WTC11 (cell line): ENCODE results near the gene KIF6. TPM values are rescaled to one million over a fixed set of nuclear protein-coding genes. Genes with fewer than 3 reads are reported as not detected.

Source experiments
- ATAC-seq: fragments of 200-7000 bp; cut with Tn5 transposase; 2 replicates; pipeline ENCODE4 v1.10.0; 2021; ENCODE audit warnings: mild to moderate bottlenecking, moderate library complexity
- CTCF ChIA-PET: fragments of 300-600 bp; sonication (Branson Sonifier 250); formaldehyde crosslinking; loops from one replicate; lab custom pipeline; 2021; ENCODE audit warnings: antibody characterized with exemption; lab: Charles Lee
- POLR2A ChIA-PET: fragments of 350-600 bp; sonication (Branson Sonifier 250); formaldehyde crosslinking; loops from one replicate; lab custom pipeline; 2021; ENCODE audit warnings: antibody characterized with exemption; lab: Charles Lee
- DNase-seq: peaks from one replicate; pipeline ENCODE4 v3.0.0; 2021; ENCODE audit warnings: low spot score
- H3K27ac Mint-ChIP-seq: 2 replicates; pipeline ENCODE4 v1.8.0; 2021; ENCODE audit warnings: mixed read lengths
- H3K27me3 Mint-ChIP-seq: 2 replicates; pipeline ENCODE4 v1.8.0; 2021; ENCODE audit warnings: low read depth, mild to moderate bottlenecking, moderate library complexity, mixed read lengths
- H3K36me3 Mint-ChIP-seq: 2 replicates; pipeline ENCODE4 v1.8.0; 2021; ENCODE audit warnings: mixed read lengths
- H3K4me1 Mint-ChIP-seq: 2 replicates; pipeline ENCODE4 v1.8.0; 2022; ENCODE audit warnings: mixed read lengths
- H3K4me3 Mint-ChIP-seq: 2 replicates; pipeline ENCODE4 v1.8.0; 2021; ENCODE audit warnings: mild to moderate bottlenecking, moderate library complexity, mixed read lengths
- H3K9me3 Mint-ChIP-seq: 2 replicates; pipeline ENCODE4 v1.8.0; 2021; ENCODE audit warnings: mixed read lengths
- ETV6 ChIP-seq: sonication (generic); formaldehyde crosslinking; IDR thresholded peaks from 2 replicates; pipeline ENCODE4 v1.8.1; 2022; ENCODE audit warnings: mild to moderate bottlenecking, missing genetic modification reagents
- GABPB1 ChIP-seq: sonication (generic); formaldehyde crosslinking; IDR thresholded peaks from 2 replicates; pipeline ENCODE4 v1.8.1; 2023; ENCODE audit warnings: mild to moderate bottlenecking, missing genetic modification reagents
- GRHL2 ChIP-seq: fragments of 250-450 bp; sonication (Bioruptor Pico); IDR thresholded peaks from 2 replicates; pipeline ENCODE4 v1.8.0; 2022; ENCODE audit warnings: mild to moderate bottlenecking, moderate library complexity; ENCODE audit not compliant: insufficient replicate concordance, severe bottlenecking
- NR2C2 ChIP-seq: sonication (generic); formaldehyde crosslinking; IDR thresholded peaks from 2 replicates; pipeline ENCODE4 v1.8.0; 2022; ENCODE audit warnings: mild to moderate bottlenecking, missing genetic modification reagents
- TCF7 ChIP-seq: sonication (generic); formaldehyde crosslinking; IDR thresholded peaks from 2 replicates; pipeline ENCODE4 v1.8.0; 2022; ENCODE audit warnings: mild to moderate bottlenecking, low read depth, missing genetic modification reagents, moderate library complexity
- ZNF121 ChIP-seq: sonication (generic); formaldehyde crosslinking; IDR thresholded peaks from 2 replicates; pipeline ENCODE4 v1.8.0; 2023; ENCODE audit warnings: missing genetic modification reagents
- ZNF423 ChIP-seq: fragments of 250-450 bp; sonication (Bioruptor Pico); IDR thresholded peaks from 2 replicates; pipeline ENCODE4 v2.1.2; 2022; ENCODE audit warnings: mild to moderate bottlenecking, moderate library complexity
- ZNF671 ChIP-seq: fragments of 250-450 bp; sonication (Bioruptor Pico); IDR thresholded peaks from 2 replicates; pipeline ENCODE4 v1.8.0; 2021; ENCODE audit warnings: mild to moderate bottlenecking
- total RNA-seq: library from RNA; stranded (reverse); gene quantifications from 3 replicates; pipeline ENCODE4 v1.2.3, GENCODE V29; 2021
- TF ChIP-seq, protein P1 (sequence below): fragments of 250-450 bp; sonication (Bioruptor Pico); IDR thresholded peaks from 2 replicates; pipeline ENCODE4 v2.1.2; 2022; ENCODE audit warnings: mild to moderate bottlenecking, moderate library complexity
- TF ChIP-seq, protein P2 (sequence below): fragments of 250-450 bp; sonication (Bioruptor Pico); IDR thresholded peaks from 2 replicates; pipeline ENCODE4 v1.9.0; 2021; ENCODE audit warnings: mild to moderate bottlenecking, borderline replicate concordance
- TF ChIP-seq, protein P3 (sequence below): sonication (generic); formaldehyde crosslinking; IDR thresholded peaks from 2 replicates; pipeline ENCODE4 v1.8.1; 2023; ENCODE audit warnings: mild to moderate bottlenecking, missing genetic modification reagents
- TF ChIP-seq, protein P4 (sequence below): sonication (generic); formaldehyde crosslinking; conservative IDR thresholded peaks from 2 replicates; pipeline ENCODE4 v1.8.1; 2023; ENCODE audit warnings: mild to moderate bottlenecking, low read depth, missing genetic modification reagents, moderate library complexity
- TF ChIP-seq, protein P5 (sequence below): sonication (generic); formaldehyde crosslinking; IDR thresholded peaks from 2 replicates; pipeline ENCODE4 v1.8.1; 2023; ENCODE audit warnings: mild to moderate bottlenecking, missing genetic modification reagents, moderate library complexity
- TF ChIP-seq, protein P6 (sequence below): sonication (generic); formaldehyde crosslinking; IDR thresholded peaks from 2 replicates; pipeline ENCODE4 v1.8.0; 2022; ENCODE audit warnings: mild to moderate bottlenecking, missing genetic modification reagents
- TF ChIP-seq, protein P7 (sequence below): sonication (generic); formaldehyde crosslinking; IDR thresholded peaks from 2 replicates; pipeline ENCODE4 v1.8.1; 2023; ENCODE audit warnings: mild to moderate bottlenecking, missing genetic modification reagents, borderline replicate concordance
- TF ChIP-seq, protein P8 (sequence below): fragments of 250-450 bp; sonication (Bioruptor Pico); IDR thresholded peaks from 2 replicates; pipeline ENCODE4 v1.8.0; 2021; ENCODE audit warnings: mild to moderate bottlenecking

The KIF6 gene
- total RNA-seq, 1 experiment from 2014 or later = 0.57 TPM

DNA sequence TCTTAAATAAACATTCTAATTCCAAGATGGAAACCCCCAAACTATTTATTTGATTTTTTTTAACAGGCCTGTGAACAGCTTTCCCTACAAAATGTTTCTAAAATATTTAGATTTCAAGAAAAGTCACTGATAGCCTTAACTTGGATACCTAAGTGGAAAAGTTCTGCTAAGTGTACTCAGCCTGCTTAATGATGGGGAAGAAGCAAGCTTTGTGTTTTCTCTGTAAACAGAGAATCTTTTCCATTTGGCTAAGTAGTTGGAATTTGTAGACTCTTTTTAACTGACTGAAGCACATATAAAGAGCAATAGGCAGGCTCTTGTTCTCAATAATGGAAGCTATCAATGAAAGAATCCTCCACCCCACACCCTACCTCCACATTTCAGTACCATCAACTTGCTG lies 108.2 kb downstream of the KIF6 start:
- no peaks in the 10 kb centered on the region for H3K9me3 Mint-ChIP-seq
- ATAC-seq (no peak), DNase-seq (no peak)
- no peak overlapping the region for H3K27ac Mint-ChIP-seq
- CTCF ChIA-PET = no interaction called here
- TF ChIP-seq TCF7 (CRISPR knock-in tag) = no peak
- TF ChIP-seq, protein P1, sequence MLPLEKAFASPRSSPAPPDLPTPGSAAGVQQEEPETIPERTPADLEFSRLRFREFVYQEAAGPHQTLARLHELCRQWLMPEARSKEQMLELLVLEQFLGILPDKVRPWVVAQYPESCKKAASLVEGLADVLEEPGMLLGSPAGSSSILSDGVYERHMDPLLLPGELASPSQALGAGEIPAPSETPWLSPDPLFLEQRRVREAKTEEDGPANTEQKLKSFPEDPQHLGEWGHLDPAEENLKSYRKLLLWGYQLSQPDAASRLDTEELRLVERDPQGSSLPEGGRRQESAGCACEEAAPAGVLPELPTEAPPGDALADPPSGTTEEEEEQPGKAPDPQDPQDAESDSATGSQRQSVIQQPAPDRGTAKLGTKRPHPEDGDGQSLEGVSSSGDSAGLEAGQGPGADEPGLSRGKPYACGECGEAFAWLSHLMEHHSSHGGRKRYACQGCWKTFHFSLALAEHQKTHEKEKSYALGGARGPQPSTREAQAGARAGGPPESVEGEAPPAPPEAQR (CRISPR knock-in tag) = no peak
- TF ChIP-seq, protein P2, sequence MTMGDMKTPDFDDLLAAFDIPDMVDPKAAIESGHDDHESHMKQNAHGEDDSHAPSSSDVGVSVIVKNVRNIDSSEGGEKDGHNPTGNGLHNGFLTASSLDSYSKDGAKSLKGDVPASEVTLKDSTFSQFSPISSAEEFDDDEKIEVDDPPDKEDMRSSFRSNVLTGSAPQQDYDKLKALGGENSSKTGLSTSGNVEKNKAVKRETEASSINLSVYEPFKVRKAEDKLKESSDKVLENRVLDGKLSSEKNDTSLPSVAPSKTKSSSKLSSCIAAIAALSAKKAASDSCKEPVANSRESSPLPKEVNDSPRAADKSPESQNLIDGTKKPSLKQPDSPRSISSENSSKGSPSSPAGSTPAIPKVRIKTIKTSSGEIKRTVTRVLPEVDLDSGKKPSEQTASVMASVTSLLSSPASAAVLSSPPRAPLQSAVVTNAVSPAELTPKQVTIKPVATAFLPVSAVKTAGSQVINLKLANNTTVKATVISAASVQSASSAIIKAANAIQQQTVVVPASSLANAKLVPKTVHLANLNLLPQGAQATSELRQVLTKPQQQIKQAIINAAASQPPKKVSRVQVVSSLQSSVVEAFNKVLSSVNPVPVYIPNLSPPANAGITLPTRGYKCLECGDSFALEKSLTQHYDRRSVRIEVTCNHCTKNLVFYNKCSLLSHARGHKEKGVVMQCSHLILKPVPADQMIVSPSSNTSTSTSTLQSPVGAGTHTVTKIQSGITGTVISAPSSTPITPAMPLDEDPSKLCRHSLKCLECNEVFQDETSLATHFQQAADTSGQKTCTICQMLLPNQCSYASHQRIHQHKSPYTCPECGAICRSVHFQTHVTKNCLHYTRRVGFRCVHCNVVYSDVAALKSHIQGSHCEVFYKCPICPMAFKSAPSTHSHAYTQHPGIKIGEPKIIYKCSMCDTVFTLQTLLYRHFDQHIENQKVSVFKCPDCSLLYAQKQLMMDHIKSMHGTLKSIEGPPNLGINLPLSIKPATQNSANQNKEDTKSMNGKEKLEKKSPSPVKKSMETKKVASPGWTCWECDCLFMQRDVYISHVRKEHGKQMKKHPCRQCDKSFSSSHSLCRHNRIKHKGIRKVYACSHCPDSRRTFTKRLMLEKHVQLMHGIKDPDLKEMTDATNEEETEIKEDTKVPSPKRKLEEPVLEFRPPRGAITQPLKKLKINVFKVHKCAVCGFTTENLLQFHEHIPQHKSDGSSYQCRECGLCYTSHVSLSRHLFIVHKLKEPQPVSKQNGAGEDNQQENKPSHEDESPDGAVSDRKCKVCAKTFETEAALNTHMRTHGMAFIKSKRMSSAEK = no peak
- no peak for TF ChIP-seq ZNF671 (CRISPR knock-in tag)
- TF ChIP-seq, protein P3, sequence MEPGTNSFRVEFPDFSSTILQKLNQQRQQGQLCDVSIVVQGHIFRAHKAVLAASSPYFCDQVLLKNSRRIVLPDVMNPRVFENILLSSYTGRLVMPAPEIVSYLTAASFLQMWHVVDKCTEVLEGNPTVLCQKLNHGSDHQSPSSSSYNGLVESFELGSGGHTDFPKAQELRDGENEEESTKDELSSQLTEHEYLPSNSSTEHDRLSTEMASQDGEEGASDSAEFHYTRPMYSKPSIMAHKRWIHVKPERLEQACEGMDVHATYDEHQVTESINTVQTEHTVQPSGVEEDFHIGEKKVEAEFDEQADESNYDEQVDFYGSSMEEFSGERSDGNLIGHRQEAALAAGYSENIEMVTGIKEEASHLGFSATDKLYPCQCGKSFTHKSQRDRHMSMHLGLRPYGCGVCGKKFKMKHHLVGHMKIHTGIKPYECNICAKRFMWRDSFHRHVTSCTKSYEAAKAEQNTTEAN (CRISPR knock-in tag) = no peak
- no peak for TF ChIP-seq ZNF121
- TF ChIP-seq GRHL2 (CRISPR knock-in tag) = no peak
- TF ChIP-seq, protein P4, sequence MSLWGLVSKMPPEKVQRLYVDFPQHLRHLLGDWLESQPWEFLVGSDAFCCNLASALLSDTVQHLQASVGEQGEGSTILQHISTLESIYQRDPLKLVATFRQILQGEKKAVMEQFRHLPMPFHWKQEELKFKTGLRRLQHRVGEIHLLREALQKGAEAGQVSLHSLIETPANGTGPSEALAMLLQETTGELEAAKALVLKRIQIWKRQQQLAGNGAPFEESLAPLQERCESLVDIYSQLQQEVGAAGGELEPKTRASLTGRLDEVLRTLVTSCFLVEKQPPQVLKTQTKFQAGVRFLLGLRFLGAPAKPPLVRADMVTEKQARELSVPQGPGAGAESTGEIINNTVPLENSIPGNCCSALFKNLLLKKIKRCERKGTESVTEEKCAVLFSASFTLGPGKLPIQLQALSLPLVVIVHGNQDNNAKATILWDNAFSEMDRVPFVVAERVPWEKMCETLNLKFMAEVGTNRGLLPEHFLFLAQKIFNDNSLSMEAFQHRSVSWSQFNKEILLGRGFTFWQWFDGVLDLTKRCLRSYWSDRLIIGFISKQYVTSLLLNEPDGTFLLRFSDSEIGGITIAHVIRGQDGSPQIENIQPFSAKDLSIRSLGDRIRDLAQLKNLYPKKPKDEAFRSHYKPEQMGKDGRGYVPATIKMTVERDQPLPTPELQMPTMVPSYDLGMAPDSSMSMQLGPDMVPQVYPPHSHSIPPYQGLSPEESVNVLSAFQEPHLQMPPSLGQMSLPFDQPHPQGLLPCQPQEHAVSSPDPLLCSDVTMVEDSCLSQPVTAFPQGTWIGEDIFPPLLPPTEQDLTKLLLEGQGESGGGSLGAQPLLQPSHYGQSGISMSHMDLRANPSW (CRISPR knock-in tag) = no peak
- H3K4me3 Mint-ChIP-seq = no peak overlapping the region
- no peaks in the 10 kb centered on the region for H3K27me3 Mint-ChIP-seq
- no peaks in the 10 kb centered on the region for H3K36me3 Mint-ChIP-seq
- no peaks in the 10 kb centered on the region for H3K4me1 Mint-ChIP-seq
- POLR2A ChIA-PET = interaction anchor here (1.3 kb wide), 1 partner anchor 1367 kb away, joined by 3 read pairs; no protein-coding TSS in a partner anchor

DNA sequence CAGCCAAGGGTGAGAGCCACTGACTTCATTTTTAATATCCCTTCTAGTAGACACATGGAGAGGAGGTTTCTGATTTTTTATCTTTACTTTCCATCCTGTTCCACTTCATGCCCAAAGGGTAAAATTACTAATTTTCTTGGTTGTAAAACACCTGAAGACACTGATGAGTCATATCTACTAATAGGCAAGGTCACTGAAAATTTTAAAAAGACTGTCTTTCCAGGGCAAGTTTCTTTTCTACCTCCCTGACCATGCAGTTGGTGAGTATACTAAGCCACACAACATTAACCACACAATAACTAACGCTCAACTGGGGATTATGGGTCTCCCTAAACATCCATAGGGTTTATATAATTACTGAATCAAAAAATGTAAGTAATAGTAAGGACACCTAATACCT lies 109.6 kb downstream of the KIF6 start:
- H3K36me3 Mint-ChIP-seq = no peaks in the 10 kb centered on the region
- ATAC-seq = no peak

More for the DNA sequence above, 109.6 kb downstream of the KIF6 start:
- H3K4me3 Mint-ChIP-seq = no peak overlapping the region
- H3K4me1 Mint-ChIP-seq = no peaks in the 10 kb centered on the region
- ChIA-PET POLR2A (no interaction called here), CTCF (no interaction called here)
- H3K27ac Mint-ChIP-seq = no peak overlapping the region
- TF ChIP-seq, protein P5, sequence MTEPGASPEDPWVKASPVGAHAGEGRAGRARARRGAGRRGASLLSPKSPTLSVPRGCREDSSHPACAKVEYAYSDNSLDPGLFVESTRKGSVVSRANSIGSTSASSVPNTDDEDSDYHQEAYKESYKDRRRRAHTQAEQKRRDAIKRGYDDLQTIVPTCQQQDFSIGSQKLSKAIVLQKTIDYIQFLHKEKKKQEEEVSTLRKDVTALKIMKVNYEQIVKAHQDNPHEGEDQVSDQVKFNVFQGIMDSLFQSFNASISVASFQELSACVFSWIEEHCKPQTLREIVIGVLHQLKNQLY (CRISPR knock-in tag) = no peak
- TF ChIP-seq NR2C2 (CRISPR knock-in tag) (no peak), GABPB1 (no peak), ZNF423 (CRISPR knock-in tag) (no peak), ETV6 (CRISPR knock-in tag) (no peak)
- TF ChIP-seq, protein P6, sequence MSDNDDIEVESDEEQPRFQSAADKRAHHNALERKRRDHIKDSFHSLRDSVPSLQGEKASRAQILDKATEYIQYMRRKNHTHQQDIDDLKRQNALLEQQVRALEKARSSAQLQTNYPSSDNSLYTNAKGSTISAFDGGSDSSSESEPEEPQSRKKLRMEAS = no peak
- TF ChIP-seq, protein P1 (CRISPR knock-in tag) = no peak
- TF ChIP-seq, protein P7, sequence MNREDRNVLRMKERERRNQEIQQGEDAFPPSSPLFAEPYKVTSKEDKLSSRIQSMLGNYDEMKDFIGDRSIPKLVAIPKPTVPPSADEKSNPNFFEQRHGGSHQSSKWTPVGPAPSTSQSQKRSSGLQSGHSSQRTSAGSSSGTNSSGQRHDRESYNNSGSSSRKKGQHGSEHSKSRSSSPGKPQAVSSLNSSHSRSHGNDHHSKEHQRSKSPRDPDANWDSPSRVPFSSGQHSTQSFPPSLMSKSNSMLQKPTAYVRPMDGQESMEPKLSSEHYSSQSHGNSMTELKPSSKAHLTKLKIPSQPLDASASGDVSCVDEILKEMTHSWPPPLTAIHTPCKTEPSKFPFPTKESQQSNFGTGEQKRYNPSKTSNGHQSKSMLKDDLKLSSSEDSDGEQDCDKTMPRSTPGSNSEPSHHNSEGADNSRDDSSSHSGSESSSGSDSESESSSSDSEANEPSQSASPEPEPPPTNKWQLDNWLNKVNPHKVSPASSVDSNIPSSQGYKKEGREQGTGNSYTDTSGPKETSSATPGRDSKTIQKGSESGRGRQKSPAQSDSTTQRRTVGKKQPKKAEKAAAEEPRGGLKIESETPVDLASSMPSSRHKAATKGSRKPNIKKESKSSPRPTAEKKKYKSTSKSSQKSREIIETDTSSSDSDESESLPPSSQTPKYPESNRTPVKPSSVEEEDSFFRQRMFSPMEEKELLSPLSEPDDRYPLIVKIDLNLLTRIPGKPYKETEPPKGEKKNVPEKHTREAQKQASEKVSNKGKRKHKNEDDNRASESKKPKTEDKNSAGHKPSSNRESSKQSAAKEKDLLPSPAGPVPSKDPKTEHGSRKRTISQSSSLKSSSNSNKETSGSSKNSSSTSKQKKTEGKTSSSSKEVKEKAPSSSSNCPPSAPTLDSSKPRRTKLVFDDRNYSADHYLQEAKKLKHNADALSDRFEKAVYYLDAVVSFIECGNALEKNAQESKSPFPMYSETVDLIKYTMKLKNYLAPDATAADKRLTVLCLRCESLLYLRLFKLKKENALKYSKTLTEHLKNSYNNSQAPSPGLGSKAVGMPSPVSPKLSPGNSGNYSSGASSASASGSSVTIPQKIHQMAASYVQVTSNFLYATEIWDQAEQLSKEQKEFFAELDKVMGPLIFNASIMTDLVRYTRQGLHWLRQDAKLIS = no peak
- TF ChIP-seq, protein P8, sequence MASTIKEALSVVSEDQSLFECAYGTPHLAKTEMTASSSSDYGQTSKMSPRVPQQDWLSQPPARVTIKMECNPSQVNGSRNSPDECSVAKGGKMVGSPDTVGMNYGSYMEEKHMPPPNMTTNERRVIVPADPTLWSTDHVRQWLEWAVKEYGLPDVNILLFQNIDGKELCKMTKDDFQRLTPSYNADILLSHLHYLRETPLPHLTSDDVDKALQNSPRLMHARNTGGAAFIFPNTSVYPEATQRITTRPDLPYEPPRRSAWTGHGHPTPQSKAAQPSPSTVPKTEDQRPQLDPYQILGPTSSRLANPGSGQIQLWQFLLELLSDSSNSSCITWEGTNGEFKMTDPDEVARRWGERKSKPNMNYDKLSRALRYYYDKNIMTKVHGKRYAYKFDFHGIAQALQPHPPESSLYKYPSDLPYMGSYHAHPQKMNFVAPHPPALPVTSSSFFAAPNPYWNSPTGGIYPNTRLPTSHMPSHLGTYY = no peak
- H3K9me3 Mint-ChIP-seq = no peaks in the 10 kb centered on the region
- DNase-seq = no peak
- H3K27me3 Mint-ChIP-seq = no peaks in the 10 kb centered on the region
